GM19025 (cell line): Measurements from ENCODE around the gene TAOK3.
A peak's percentile ranks its signal among the peaks of the same experiment; 100 is the strongest.

Experiments
- ATAC-seq: cut with Tn5 transposase; IDR thresholded peaks from one replicate; pipeline ENCODE4 v1.9.1; 2021; ENCODE audit warnings: mild to moderate bottlenecking, low read depth, moderate library complexity; ENCODE audit not compliant: unreplicated experiment

TAOK3 gene

DNA sequence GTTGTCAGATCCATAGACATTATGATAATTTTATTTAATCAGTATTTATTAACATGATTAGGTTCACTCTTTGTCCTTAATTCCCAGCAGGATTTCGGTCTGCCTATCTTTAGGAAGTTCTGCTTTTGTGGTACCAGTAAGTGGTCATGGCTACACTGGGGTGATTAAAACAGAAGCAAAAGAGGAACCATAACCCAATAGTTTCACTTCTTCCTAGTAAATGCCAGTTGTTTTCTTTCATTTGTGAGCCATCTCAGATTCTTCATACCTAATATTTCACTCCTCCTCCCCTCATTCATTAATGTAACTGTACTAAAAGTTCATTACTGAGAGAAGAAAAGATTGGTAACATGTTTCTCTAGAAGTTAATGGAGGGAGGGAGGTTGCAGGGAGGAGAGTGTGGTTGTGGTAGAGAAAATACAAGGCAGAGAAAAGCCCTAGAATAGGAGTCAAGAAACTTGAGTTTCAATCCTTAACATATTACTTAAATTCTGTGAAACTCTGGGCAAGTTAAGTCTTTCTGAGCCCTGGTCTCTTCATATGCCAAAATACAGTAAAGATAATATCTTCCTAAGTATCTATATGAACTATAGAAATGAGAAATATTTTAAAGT is 135.5 kb downstream of the TAOK3 start:
- ATAC-seq, result peak; percentile 87

DNA sequence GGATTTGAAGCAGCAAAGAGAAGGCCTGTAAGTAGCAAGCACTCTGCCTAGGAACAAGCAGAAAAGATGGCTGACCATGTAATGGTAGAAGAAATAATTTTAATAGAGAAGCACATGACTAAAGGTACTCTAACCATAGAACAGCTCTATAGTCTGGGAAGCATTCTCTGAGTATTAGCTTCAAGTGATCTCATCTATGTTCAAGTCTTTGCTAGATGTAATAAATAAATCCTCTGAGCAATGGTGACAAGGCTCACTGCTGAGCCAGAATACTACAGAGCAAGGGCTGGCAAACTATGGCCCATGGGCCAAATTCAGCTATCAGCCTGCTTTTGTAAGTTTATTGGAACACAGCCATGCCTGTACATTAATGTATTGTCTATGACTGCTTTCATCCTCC is 152.0 kb downstream of the TAOK3 start:
- no peak for ATAC-seq

DNA sequence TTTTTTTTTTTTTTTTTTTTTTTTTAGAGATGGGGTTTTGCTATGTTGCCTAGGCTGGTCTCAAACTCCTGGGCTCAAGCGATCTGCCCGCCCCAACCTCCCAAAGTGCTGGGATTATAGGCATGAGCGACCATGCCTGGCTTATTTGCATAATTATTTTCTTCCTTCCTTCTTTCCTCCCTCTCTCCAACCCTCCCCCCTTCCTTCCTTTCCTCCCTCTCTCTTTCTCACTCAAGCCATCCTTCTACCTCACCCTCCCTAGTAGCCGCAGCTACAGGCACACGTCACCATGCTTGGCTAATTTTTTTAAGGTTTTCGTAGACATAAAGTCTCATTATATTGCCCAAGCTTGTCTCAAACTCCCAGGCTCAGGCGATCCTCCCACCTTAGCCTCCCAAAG is 152.9 kb downstream of the TAOK3 start:
- ATAC-seq, result no peak

DNA sequence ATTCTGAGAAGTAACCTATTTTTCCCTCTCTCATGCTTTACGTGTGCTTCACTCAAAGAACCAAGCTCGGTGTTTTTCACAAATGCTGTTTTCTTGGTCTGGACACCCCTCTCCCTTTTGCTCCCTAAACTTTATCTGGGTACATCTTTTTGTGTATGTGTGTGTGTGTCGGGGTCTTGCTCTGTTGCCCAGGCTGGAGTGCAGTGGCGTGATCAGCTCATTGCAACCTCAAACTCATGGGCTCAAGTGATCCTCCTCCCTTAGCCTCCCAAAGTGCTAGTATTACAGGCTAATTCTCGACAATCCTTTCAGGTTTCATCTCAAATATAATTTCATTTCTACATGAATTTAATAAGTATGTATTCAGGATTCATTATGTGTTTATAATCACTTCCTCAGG is 153.6 kb downstream of the TAOK3 start:
- no peak for ATAC-seq

DNA sequence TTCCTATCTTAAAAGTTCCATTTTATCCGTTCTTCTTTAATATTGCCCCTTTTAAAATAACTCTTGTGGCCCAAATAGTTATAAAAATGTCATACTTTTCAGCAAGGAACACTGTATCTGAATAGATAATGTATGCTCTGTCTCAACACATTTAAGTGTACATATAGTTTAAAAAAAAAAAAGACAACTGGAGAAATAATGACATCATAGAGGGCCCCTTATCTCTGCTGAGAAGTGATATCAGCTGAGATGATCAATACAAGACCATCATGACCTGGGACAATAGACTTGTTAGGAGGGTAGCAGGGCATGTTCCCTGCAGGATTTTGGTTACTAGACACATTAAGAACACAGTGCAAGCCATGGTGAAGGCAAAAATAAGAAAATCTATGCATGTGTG is 159.3 kb downstream of the TAOK3 start:
- no peak for ATAC-seq

DNA sequence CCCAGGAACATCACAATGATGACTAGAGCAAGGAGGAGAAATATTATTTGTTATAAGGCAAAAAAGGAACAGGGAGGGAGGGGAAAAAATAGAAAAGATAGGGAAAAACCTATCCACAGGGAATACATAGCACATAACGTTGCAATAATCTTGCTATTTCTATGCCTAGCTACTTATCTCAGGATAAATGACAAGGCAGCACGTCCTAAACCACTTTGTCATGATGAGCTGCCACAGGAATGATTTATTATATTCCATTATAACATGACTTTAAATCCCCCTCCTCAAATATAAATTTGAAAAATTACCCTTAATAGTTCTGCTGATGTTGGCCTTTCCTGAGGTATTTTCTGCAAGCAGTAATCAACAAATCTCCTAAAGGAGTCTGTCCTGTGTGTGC is 160.1 kb downstream of the TAOK3 start:
- no peak for ATAC-seq

DNA sequence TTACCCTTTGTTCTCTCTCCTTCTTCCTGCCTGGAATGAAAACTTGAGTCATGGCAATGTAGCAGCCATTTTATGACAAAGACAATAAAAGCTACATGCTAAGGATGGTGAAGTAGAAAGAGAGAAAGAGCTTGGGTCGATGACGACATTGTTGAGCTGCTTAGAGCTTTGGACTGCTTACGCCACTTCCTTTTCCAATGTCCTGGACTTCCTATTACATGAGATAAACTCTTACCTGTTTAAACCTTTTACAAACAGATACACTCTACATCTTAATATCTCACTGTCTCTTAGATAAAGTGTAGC is 166.6 kb downstream of the TAOK3 start:
- no peak for ATAC-seq

DNA sequence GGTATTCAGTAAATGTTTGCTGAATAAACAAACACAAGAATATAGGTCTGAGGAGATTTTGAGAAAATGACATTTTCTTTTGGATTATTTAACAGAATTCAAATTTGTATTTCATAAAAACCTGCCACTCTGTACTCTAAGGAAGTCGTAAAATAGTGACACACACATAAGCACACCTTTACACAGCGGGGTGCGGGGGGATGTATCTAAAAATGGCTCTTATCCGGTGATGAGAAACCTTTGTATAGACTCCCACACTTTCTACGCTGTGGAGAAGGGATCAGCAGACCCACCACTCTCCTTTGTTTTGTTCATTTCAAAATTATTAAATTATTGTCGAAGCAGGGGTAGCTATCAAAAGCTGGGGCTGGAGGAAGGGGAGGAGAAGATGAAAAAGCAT is 178.7 kb downstream of the TAOK3 start:
- ATAC-seq, result no peak

DNA sequence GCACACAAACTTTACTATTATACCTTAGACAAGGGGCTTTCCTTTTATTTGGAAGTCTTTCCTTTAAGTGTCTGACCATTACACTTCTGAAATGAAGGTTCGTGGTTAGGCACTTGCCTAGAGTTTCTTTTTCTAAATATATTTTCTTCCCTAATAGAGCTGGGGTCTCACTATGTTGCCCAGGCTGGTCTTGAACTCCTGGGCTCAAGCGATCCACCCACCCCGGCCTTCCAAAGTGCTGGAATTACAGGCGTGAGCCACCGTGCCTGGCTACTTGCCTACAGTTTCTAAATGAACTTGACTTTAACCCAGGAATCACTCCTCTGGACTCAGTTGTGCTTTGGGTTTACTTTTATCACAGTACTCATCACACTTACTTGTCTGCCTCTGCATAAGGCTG is 179.2 kb downstream of the TAOK3 start:
- no peak for ATAC-seq

DNA sequence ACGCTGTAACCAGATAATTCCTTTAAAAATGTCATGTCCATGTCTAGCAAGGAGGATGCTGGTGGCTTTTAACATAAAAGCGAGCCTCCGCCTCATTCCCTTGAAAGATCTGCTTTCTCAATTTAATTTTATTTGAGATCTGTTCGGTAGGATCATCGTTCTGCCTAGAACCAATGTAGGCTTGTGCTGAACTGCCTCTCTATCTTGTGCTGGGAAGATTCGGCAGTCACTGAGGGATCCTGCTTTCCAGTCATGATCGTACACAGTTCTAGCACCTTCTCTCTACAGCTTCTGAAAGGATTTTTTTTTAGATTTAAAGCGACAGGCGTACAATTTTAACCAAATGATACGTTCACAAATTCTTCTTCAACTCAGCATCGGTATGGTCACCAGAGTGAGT is 182.4 kb downstream of the TAOK3 start:
- no peak for ATAC-seq

DNA sequence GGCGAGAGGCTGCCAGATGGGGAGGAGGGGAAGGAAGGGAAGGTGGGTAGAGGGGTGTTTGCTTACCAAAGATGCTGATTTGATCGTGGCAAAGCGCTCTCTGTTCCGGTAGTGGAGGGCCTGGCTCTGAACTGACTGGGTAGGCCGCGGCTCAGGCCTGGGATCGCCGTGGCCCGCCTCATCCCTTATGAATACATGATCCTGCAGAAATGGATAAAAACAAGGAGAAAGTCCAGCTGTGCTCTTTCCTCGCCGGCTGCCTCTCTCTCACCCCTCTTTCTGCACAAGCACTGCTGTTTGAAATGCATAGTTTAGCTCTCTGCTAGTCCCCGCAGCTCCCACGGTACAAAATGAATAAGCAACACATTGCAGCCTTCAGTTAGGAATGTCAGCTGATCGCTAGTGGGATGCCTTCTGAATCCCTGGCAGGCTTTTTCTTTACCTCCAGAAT is 182.9 kb downstream of the TAOK3 start:
- ATAC-seq, result no peak

DNA sequence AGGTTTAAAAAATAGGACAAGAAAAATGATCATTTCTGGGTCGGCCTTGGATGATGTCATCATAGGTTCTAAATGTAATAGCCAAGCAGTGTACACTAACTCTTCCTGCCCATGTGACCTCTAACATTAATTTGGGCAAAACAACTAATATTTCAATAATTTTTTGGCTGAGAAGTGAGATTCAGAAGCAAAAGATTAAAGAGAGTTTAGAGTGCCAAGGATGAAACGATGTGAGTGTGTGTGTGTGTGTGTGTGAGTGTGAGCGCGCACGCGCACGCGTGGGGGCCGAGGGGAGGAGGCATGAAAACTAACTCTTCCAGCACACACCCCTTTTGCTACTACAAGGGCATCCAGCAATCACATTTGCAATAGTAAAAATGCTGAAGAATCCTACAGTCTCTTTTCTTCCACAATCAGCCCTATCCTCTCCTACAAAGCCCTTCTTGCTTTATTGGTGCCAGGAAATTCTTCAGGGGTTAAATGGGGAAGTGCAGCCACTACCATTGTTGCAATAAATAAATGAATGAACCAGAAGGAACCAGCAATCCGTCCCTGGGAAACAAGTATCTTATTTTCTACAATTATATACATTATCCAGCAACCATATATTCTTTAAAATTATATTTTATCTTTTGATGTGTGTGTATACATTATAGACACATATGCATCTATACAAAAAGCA is 183.9 kb downstream of the TAOK3 start:
- ATAC-seq, result no peak

DNA sequence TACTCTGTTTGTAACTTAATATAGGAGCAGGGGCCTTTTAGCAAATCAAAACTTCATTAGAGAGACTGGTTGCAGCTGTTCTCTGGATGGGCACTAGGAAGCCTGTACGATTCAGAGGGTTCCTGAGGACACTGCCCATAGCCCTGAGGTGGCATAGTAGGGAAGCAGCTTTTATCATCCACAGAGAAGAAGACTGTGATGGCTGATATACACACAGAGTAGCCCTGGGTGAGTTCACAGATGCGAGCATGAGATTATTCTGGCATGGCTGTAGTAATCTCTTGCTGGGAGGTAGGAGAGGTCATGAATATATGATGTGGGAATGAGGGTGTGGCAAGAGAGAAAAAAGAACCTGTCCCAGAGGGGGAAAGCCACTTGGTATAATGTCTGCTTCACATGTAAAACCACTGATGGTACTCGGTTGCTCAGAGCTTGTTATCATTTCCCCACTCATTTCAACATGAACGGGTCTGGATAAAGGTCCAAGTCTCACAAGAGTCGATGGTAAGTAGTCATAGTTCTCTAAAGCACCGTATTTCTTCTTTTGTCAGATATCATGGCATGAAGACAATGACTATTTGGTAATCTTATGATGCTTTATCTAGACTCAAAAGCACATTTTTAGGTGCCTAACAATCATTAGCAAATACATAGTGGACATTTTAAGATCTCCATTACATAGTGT is 184.8 kb downstream of the TAOK3 start:
- no peak for ATAC-seq

DNA sequence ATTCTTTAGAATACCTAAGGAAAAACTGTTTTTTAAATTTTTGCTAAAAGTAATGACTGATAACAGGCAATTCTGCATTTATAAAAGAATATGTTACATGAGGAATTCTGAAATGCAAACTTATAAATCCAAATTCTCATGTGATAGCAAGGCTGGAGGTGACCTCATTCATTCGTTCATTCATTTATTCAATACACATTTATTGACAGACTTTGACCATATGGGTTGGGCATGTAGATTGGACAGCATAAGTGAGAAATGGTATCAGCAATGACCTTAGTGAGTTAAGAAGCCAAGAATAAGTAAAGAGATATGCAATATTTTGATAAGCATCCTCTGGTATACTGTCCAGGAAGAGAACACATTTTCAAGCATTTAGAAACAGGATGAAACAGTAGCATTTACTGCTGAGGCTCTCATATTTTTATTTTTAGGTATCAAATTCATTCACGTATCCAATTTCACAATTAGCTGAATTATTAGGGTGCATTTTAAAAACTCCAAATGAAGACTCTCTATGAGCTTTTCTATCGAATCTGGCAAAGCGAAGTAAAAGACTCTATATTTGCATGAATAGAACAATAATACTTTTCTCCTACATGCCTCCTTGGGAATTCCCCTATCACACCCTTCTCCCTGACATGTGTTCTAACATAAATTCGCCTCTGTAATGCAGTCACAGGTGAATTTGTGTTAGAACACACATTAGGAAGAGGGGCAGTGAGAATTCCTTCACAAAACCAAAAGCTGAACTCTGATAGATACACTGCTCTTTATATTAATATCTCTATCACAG is 186.9 kb downstream of the TAOK3 start:
- ATAC-seq, result no peak

DNA sequence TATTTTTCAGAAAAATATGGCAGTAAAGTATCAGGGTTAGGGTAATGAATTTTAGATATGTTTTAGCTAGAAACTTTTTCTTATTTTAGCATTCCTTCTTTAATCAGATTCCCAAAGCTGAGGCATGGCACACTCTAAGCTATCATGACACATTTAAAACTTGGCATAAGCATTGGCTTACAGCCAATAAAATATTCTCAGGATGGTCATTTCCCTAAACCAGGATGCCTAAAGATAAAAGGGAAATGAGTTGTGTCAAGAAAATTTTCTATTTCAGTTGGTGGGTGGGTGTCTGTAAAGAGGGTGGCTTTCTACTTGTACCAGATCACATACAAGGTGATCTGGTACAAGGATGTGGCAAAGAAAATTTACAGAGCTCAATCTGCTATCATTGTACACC is 189.0 kb downstream of the TAOK3 start:
- ATAC-seq, result no peak

DNA sequence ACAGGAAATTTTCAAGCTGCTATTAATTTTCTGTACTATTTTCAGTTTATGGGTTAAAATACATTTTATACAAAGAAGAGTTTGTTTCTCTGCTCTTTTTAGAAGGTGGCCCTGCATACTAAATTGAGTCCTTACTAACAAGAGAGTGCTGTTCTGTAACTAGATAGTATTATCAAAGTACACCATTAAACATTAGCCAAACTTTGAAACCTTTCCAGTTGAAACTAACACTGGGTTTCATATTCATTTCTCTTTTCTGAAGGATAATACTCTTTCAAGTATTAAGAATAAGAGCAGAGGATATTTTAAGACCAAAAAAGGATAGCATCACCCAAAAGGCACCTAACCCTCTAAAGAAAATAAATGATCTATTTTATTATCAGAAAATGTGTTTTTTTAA is 189.6 kb downstream of the TAOK3 start:
- ATAC-seq, result no peak

DNA sequence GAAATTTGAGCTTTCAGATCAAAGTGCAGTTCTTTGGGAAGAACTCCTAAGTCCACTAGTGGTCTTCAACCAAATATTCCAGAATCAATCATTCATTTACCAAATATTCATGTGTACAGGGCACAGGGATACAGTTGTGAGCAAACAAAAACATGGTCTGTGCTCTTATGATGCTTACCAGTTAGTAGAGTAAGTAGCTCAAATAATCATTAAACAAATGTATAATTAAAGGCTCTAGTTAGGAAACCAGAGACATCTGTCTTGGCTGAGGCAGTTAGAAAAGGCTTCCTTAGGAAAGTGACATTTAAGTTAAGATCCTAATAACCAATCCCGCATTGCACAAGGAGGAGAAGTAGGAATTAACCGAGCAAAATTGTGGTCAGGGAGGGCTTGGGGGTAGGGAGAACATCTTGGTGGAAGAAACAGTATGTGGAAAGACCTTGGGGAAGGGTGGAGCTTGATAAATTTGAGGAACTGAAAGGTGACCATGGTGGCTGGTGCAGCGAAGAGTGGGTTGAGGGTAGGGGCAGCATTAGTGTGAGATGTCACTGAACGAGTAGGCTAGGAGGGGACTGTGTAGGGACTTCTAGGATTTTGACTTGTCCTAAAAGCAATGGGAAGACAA is 196.8 kb downstream of the TAOK3 start:
- ATAC-seq, result no peak

DNA sequence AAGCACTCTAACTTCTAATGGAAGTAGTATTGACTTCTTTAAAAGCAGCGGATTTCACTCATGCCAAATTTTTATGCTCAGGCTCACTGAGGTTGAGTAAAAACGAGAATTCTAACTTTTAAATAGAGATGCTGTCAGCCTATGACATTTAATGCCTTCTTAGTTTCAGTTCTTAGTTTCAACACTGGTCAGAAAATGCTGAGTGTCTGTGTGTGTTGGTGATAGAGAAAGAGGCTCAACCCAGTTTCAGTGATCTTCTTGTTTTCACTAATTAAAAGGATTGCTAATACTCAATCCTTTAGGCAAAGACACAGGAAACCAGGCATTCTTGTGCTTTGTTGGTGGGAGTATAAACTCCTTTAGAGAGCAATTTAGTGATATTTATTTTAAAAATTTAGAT is 205.8 kb downstream of the TAOK3 start:
- ATAC-seq, result peak; percentile 91

DNA sequence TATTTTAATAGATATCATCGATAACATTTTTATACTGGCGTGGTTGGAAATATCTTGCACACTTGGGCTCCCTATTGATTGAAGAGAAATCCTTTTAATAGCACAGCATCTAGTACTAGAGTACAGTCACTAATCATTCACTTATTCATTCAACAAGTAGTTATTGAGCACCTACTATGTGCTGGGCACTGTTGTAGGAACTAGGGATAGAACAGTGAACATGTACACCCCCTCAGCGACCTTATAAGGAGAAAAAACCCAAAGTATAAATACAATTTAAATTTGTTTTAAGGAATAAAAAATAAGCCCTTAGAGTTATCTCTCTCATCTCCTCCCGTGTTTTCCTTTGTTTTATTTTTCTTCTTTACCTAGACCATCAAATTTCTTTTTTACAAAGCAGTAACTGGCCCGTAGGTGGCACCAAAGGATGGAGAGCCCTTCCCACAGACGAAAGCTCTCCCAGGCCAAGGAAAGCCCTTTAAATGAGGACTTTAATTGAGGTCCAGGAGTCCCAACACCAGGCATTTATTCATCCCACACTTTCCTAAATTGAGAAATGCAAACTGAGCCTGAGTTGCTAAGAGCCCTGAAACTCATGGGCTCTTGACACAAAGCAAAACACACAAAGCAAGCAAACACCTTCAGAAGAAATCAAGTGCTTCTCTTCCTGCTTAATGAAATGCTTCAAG is 207.8 kb downstream of the TAOK3 start:
- ATAC-seq, result no peak

DNA sequence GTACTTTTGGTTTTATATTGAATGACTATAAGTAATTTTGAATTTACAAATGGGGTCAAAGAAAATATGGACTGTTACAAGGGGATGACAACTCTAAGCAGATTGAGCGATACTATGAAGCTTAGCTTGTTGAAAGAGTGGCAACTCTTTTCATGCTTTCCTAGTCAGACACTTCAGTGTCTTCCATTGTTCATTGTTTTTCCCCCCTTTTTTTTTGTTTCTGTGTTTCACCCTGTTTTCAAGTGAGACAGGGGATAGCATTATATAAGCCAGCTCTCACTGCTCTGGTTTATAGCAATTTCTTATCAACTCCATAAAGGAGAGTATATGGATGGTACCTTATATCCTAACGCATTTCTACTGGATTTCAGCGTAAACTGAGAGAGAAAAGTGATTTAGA is 212.2 kb downstream of the TAOK3 start:
- no peak for ATAC-seq
